B cell (primary cell): Measurements from ENCODE around the gene STMP1.

Experiments
- CTCF ChIP-seq: fragments of 200-600 bp; IDR thresholded peaks from one replicate; pipeline ENCODE4 v1.8.0; 2022; ENCODE audit warnings: antibody characterized with exemption, mild to moderate bottlenecking
- EZH2 ChIP-seq: IDR thresholded peaks from 2 replicates; pipeline ENCODE4 v1.6.1; 2012; ENCODE audit warnings: borderline replicate concordance, low read depth, mild to moderate bottlenecking, moderate library complexity, low read length; ENCODE audit not compliant: insufficient read depth, poor library complexity, severe bottlenecking

DNA sequence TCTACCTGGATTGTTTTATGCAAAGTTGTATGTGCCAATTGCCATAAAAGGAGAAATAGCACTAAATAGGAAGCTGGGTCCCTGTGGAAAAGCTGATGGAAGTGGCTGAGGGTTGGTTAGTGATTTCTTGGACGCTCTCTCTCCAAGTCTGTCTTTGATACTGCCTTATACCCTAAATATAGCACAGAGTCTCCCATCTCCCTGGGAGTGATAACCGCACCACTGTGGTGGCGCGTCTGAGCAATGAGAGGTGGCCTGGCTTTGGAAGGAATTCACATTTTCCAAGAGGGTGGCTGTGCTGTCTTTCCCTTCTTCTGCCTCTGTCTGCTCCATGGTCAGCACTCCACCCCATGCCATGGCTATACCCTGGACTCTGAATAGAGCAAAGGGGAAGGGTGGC, 31.2 kb downstream of the STMP1 start:
- TF ChIP-seq CTCF (no peak), EZH2 (no peak)
